NCI-H2171 treated with DMSO at 0.1 percent for 48 hours (cell line): ENCODE data around the gene ANAPC4.

ENCODE experiments used
- DNase-seq: peaks from one replicate; lab custom pipeline; 2025; lab: John Stamatoyannopoulos, UW

ANAPC4 gene

GRCh38 chr4:25379591-25379990 lies 2.5 kb downstream of the ANAPC4 start:
- DNase-seq = no peak

- no peak for DNase-seq
These were observed 6.6 kb downstream of the ANAPC4 start for GRCh38 chr4:25383647-25384046.

- no peak for DNase-seq
These were observed 9.9 kb downstream of the ANAPC4 start for GRCh38 chr4:25386926-25387325.

- no peak for DNase-seq
These were observed 20.2 kb downstream of the ANAPC4 start for GRCh38 chr4:25397305-25397704.

GRCh38 chr4:25399510-25399909 lies 22.4 kb downstream of the ANAPC4 start:
- DNase-seq = no peak

- DNase-seq = no peak
These were observed 24.0 kb downstream of the ANAPC4 start for GRCh38 chr4:25401066-25401465.

- no peak for DNase-seq
These were observed 25.5 kb downstream of the ANAPC4 start for GRCh38 chr4:25402521-25402920.

- no peak for DNase-seq
These were observed 26.6 kb downstream of the ANAPC4 start for GRCh38 chr4:25403699-25404098.

- DNase-seq = no peak
These were observed 28.4 kb downstream of the ANAPC4 start for GRCh38 chr4:25405453-25405852.

GRCh38 chr4:25406081-25406692 lies 29.1 kb downstream of the ANAPC4 start:
- no peak for DNase-seq

GRCh38 chr4:25410820-25411529 lies 33.9 kb downstream of the ANAPC4 start:
- no peak for DNase-seq

- no peak for DNase-seq
These were observed 36.2 kb downstream of the ANAPC4 start for GRCh38 chr4:25413261-25413660.

- DNase-seq = no peak
These were observed 40.0 kb downstream of the ANAPC4 start for GRCh38 chr4:25417014-25417413.

GRCh38 chr4:25420931-25421330 lies 43.9 kb downstream of the ANAPC4 start:
- no peak for DNase-seq

GRCh38 chr4:25421816-25422525 lies 44.9 kb downstream of the ANAPC4 start:
- DNase-seq = no peak

- no peak for DNase-seq
These were observed 46.5 kb downstream of the ANAPC4 start for GRCh38 chr4:25423548-25423947.

GRCh38 chr4:25424539-25425228 lies 47.6 kb downstream of the ANAPC4 start:
- DNase-seq = no peak

GRCh38 chr4:25425361-25425760 lies 48.3 kb downstream of the ANAPC4 start:
- DNase-seq = no peak

- DNase-seq = no peak
These were observed 50.8 kb downstream of the ANAPC4 start for GRCh38 chr4:25427871-25428270.

GRCh38 chr4:25430630-25431029 lies 53.6 kb downstream of the ANAPC4 start:
- no peak for DNase-seq

GRCh38 chr4:25433966-25434827 lies 57.1 kb downstream of the ANAPC4 start:
- no peak for DNase-seq

GRCh38 chr4:25437926-25438325 lies 60.9 kb downstream of the ANAPC4 start:
- peak; percentile 46 for DNase-seq
